ENCODE measurements around the gene KANSL1. TPM values are rescaled to one million over a fixed set of nuclear protein-coding genes. Genes with fewer than 3 reads are reported as not detected.

The KANSL1 gene
- total and polyA plus RNA-seq, 2 experiments from 2014 or later = 37.3 to 84.3 TPM

DNA sequence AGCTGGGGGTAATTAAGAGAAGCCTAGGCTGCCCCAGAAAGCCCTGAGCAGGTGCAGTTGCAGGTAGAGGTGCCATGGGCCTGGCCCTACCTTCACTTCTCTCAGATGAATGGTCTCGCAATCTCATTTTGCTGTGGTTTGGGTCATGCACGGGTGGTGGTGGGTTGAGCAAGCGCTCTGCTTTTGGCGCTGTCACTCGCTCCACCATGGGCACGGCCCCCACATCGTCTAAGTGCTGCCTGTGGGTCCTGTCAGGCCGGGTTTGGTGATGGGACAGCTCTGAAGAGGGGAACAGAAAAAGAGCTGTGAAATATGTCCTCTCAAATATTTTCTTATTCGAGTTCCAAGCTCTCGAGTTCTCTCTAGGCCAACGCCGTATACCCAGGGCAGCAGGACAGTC lies 154.3 kb downstream of the KANSL1 start:
- peaks cover 15% of the 10 kb centered on the region for H3K4me1 ChIP-seq (ENCODE audit: insufficient read depth)
- H3K9me2 ChIP-seq (replicated peaks; ENCODE audit: insufficient read depth) = no peaks in the 10 kb centered on the region
- TF ChIP-seq EZH2phosphoT487 (IDR thresholded peaks at IDR 0.05; ENCODE audit: low read depth, severe bottlenecking, unreplicated experiment) = no peak
- TF ChIP-seq, protein P1, sequence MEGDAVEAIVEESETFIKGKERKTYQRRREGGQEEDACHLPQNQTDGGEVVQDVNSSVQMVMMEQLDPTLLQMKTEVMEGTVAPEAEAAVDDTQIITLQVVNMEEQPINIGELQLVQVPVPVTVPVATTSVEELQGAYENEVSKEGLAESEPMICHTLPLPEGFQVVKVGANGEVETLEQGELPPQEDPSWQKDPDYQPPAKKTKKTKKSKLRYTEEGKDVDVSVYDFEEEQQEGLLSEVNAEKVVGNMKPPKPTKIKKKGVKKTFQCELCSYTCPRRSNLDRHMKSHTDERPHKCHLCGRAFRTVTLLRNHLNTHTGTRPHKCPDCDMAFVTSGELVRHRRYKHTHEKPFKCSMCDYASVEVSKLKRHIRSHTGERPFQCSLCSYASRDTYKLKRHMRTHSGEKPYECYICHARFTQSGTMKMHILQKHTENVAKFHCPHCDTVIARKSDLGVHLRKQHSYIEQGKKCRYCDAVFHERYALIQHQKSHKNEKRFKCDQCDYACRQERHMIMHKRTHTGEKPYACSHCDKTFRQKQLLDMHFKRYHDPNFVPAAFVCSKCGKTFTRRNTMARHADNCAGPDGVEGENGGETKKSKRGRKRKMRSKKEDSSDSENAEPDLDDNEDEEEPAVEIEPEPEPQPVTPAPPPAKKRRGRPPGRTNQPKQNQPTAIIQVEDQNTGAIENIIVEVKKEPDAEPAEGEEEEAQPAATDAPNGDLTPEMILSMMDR (IDR thresholded peaks at IDR 0.05; ENCODE audit: poor library complexity) = no peak
- TF ChIP-seq EZH2 (IDR thresholded peaks at IDR 0.05; ENCODE audit: borderline replicate concordance) = no peak
- H3K4me3 ChIP-seq = no peak overlapping the region
- WGBS (ENCODE audit: low lambda C conversion rate, missing lambda C conversion rate) = 98% methylated on average over 12 of the region's 12 CpGs
- H3K79me2 ChIP-seq = peaks cover 24% of the 10 kb centered on the region
- no peak for DNase-seq (ENCODE audit: low spot score)
- H4K20me1 ChIP-seq (ENCODE audit: insufficient read depth, poor library complexity, severe bottlenecking) = peaks cover 15% of the 10 kb centered on the region
- H3K27ac ChIP-seq = no peak overlapping the region
- no peaks in the 10 kb centered on the region for H3K9me3 ChIP-seq (ENCODE audit: low read depth)
- H3K27me3 ChIP-seq = no peaks in the 10 kb centered on the region
- no peak overlapping the region for H3K4me2 ChIP-seq
- no peak overlapping the region for H2AFZ ChIP-seq
- peaks cover 5% of the 10 kb centered on the region for H3K36me3 ChIP-seq (replicated peaks; ENCODE audit: insufficient read depth, low read depth)

GRCh38 chr17:46038414-46038813 lies 154.8 kb downstream of the KANSL1 start:
- peaks cover 5% of the 10 kb centered on the region for H3K36me3 ChIP-seq (replicated peaks; ENCODE audit: insufficient read depth, low read depth)

DNA sequence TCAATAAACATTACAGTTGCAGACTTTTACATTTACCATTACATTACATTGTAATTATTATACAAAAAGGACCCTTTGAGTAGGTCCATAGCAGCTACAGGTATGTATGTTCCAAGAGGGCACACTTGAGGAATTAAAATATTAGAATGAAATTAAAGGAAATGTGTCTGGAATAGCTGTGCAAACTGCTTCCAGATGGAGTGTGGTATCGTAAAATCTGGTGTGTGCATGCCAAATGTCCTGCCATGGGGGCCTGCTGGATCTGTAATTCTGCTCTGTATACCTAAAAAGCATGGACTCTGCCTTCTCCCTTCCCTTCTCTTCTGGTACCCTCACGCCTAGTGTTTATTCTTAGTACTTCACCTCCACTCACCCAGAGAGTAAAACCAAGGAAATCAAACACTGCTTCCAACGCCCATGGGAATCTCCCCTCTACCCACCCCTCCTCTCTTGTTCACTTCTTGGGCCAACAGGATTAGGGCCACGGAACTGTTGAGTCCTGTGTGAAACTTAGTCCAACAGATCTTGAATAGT lies 155.4 kb downstream of the KANSL1 start:
- H3K79me2 ChIP-seq = peaks cover 15% of the 10 kb centered on the region
- H3K4me2 ChIP-seq = no peak overlapping the region
- H3K4me1 ChIP-seq (ENCODE audit: insufficient read depth) = peaks cover 4% of the 10 kb centered on the region
- H3K27me3 ChIP-seq = no peaks in the 10 kb centered on the region
- peaks cover 5% of the 10 kb centered on the region for H3K36me3 ChIP-seq (replicated peaks; ENCODE audit: insufficient read depth, low read depth)
- WGBS (ENCODE audit: low lambda C conversion rate, missing lambda C conversion rate) = 75% methylated on average over 4 of the region's 4 CpGs
- H3K27ac ChIP-seq = no peak overlapping the region
- DNase-seq (ENCODE audit: low spot score) = no peak
- H3K4me3 ChIP-seq = no peak overlapping the region
- no peaks in the 10 kb centered on the region for H3K9me2 ChIP-seq (replicated peaks; ENCODE audit: insufficient read depth)
- H4K20me1 ChIP-seq (ENCODE audit: insufficient read depth, poor library complexity, severe bottlenecking) = peaks cover 6% of the 10 kb centered on the region
- TF ChIP-seq EZH2phosphoT487 (IDR thresholded peaks at IDR 0.05; ENCODE audit: low read depth, severe bottlenecking, unreplicated experiment) = no peak
- TF ChIP-seq, protein P1 (IDR thresholded peaks at IDR 0.05; ENCODE audit: poor library complexity) = no peak
- TF ChIP-seq EZH2 (IDR thresholded peaks at IDR 0.05; ENCODE audit: borderline replicate concordance) = no peak
- no peak overlapping the region for H2AFZ ChIP-seq
- no peaks in the 10 kb centered on the region for H3K9me3 ChIP-seq (ENCODE audit: low read depth)

More at GRCh38 chr17:46038414-46038813, 154.8 kb downstream of the KANSL1 start:
- no peak overlapping the region for H2AFZ ChIP-seq
- H3K27ac ChIP-seq = no peak overlapping the region
- H3K9me3 ChIP-seq (ENCODE audit: low read depth) = no peaks in the 10 kb centered on the region
- no peaks in the 10 kb centered on the region for H3K9me2 ChIP-seq (replicated peaks; ENCODE audit: insufficient read depth)
- H3K4me2 ChIP-seq = no peak overlapping the region
- no peak for DNase-seq (ENCODE audit: low spot score)
- peaks cover 20% of the 10 kb centered on the region for H3K79me2 ChIP-seq
- H3K27me3 ChIP-seq = no peaks in the 10 kb centered on the region
- 97% methylated on average over 6 of the region's 6 CpGs for WGBS (ENCODE audit: low lambda C conversion rate, missing lambda C conversion rate)
- no peak overlapping the region for H3K4me3 ChIP-seq
- H4K20me1 ChIP-seq (ENCODE audit: insufficient read depth, poor library complexity, severe bottlenecking) = peaks cover 12% of the 10 kb centered on the region
- peaks cover 10% of the 10 kb centered on the region for H3K4me1 ChIP-seq (ENCODE audit: insufficient read depth)
- TF ChIP-seq EZH2 (IDR thresholded peaks at IDR 0.05; ENCODE audit: borderline replicate concordance) (no peak), EZH2phosphoT487 (IDR thresholded peaks at IDR 0.05; ENCODE audit: low read depth, severe bottlenecking, unreplicated experiment) (no peak)
- TF ChIP-seq, protein P1 (IDR thresholded peaks at IDR 0.05; ENCODE audit: poor library complexity) = no peak

All from hepatocyte (in vitro differentiated cells).